HG03039 (cell line): ENCODE measurements around the gene RAB1B.

Experiments
- ATAC-seq: cut with Tn5 transposase; IDR thresholded peaks from one replicate; pipeline ENCODE4 v1.9.1; 2021; ENCODE audit warnings: mild to moderate bottlenecking, moderate library complexity; ENCODE audit not compliant: unreplicated experiment

RAB1B gene

GRCh38 chr11:66282468-66283455, 14.3 kb downstream of the RAB1B start:
- peak; percentile 55 for ATAC-seq

DNA sequence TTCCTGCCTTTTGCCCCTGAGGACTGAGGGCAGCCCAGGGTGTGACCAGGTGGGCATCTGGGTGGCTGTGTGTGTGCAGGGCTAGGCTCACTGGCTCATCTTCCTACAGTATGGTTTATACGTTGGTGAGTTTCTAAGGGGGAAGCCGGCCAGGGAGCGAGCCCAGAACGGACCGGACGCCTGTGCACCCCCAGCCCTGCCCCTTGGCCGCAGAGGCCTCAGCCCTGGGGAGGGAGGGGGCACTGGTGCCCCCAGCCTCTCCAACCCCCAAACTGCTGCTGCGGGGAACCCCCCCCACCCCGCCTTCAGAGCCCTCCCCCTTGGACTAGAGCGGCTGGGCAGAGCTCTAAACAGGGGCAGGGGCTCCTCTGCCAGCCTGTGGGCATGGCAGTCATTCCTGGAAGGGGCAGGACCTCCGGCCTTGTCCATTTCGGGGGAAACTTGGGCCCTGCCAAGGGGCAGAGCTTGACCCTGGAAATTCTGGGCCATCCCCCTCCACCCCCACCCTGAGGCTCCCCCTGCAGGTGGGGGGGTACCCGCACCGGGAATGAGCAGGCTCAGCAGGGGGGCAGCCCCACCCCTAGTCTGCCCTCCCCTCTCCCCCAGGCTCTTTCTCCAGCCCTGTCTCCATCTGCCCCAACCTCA, 15.1 kb downstream of the RAB1B start:
- ATAC-seq: no peak

- no peak for ATAC-seq
Measured at GRCh38 chr11:66284526-66285078, 16.2 kb downstream of the RAB1B start.

- no peak for ATAC-seq
Measured at GRCh38 chr11:66285250-66285947, 17.0 kb downstream of the RAB1B start.

DNA sequence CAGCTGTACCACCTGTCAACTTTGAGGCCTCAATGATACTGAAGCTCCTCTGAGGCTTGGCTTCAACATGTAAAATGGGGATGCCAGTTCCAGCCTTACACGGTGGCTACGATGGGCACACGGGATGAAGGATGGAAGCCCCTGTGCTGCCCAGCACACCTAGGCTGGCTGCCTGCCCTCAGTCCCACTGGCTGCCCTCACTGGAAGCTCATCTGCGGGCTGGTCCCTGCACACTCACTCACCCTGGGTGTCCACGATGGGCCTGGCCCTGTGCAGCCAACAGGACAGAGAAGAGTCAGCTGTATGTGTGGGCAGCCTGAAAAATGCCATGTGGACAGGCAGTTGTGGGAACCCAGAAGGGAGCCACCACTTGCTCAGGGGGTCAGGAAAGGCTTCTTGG, 18.3 kb downstream of the RAB1B start:
- ATAC-seq: no peak

GRCh38 chr11:66287211-66287888, 18.9 kb downstream of the RAB1B start:
- no peak for ATAC-seq

DNA sequence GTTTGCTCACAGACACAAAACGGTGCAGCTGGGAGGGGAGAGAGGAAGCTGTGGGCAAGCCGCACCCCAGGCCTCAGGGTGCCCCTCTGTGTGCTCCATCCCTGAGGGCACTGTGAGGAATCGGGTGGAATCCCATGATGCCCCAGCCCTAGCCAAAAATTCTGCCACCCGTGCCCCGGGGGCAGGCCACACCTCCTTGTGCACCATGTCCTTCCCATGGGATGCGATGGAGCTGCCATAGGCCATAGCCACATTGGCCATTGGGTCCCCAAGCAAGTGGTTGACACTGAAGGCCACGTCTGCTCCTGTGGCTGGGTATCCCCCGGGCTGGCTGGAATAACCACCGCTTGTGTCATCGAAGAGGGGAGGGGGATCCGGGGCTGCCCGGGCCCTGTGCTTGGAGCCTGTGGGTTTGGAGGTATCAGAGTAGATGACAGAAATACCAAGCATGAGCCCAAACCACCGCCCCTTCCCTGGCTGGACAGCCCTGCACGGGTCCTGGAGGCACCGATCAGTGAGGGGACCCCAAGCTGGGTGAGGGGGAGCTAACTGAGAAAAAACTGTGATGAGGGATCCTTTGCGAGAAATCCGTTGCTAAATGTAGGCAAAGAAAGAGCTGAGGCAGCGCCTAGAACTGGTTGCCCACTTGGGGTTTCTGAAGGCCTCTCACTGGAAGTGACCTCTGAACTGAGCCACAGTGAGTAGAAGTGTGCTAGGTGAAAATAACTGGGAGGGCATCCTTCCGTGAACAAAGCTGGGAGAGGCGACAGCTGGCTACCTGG, 19.6 kb downstream of the RAB1B start:
- no peak for ATAC-seq

- ATAC-seq: peak; percentile 82
Measured at GRCh38 chr11:66288671-66289547, 20.5 kb downstream of the RAB1B start, which contains the start of gene YIF1A. Gene YIF1A, minus strand, starts transcription at chr11:66289143. Its CDS starts 158 bp downstream, at chr11:66288985.

DNA sequence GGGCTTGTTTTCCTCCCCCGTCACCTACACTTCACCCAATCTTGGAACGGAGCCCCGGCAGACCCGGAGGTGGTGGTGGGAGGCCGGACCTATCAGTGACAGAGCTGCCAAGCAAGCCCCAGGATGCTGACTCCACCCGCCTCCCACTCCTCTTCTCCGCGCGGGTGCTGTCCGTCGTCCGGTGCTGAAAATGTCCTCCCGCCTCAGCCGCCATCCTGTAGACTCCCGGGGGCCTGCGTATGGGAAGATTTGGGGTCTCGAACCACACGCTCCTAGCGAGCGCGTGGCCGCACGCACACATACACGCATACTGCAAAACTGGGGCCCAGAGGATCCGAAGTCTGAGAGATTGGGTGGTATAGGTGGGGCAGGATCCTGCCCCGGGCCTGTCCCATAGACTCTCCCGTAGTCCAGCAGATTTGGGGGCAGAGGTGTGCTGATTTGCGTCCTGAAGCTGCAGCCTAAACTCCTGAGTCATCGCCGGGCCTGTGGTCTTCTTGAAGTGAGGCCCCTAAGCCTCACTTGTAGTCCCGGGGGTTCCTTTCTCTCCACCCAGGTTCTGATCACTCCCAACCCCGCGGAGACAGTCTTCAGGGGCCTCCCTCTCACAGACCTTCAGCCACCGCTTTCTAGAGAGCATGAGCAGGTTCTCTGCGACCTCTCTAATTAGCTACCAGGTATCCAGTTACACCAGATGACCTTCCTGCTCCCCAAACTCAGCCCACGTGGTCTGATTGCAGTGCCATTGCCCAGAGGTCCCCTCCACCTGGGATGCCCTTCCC, 21.3 kb downstream of the RAB1B start:
- peak; percentile 17 for ATAC-seq

GRCh38 chr11:66290330-66290621, 21.8 kb downstream of the RAB1B start:
- no peak for ATAC-seq

GRCh38 chr11:66291303-66291705, 22.9 kb downstream of the RAB1B start:
- no peak for ATAC-seq

GRCh38 chr11:66291706-66292542, 23.5 kb downstream of the RAB1B start, which contains the start of gene TMEM151A:
Gene TMEM151A, plus strand, starts transcription at chr11:66291894. Its CDS starts 120 bp downstream, at chr11:66292014.
- no peak for ATAC-seq

DNA sequence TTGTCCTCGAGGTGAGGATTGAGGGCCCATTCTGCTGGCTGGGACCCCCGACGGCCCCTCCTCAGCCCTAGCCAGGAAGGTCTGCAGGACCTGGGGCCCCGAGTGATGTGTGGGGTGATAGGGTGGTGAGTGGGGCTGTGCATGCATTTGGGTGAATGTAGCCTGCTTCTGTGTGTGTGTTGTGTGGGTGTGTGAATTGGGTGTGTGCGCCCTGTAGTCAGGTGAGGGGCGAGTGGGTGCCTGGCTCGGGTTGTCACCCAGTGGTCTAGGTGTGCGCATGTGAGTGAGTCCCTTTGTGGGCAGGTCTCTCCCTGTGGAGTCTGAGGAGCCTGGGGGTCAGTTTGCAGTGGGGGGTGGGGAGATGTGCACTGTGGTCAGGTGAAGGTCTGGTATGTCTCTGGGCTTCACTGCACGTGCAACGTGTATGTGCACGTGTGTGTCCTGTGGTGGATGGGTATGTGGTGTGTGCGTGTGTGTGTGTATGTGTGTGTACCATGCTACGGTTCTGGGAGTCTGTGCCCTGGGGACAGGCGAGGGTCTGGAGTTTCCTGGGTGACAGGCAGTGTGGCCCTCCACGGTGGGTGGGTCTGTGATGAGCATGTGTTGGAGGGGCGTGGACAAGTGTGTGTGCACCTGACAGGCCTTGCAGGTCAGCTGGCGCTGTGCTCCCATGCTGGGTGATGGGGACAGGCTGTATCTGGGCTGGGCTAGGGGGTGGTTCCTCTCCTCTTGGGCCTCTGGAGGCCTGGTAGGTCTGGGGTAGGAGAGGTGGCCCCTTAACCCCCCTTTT, 24.3 kb downstream of the RAB1B start:
- no peak for ATAC-seq

DNA sequence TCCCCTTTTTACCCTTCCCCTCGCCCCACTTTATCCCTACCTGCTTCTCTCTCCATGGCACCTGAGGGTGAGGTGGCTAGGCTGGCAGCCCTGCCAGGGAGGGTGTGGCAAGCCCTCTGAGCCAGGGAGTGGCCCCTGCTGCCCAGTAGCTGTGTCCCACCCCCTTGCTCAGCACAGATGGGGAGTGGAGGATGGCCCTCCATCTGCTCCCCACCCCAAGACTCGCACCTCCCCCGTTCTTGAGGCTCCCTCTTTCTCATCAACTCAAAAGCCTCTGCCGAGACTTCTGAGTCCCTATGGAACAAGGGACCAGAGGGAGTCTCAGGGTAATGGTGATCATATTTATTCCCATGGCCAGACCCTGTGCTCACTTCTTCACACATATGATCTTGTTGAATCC, 24.9 kb downstream of the RAB1B start:
- no peak for ATAC-seq

- ATAC-seq: no peak
Measured at GRCh38 chr11:66293777-66294625, 25.6 kb downstream of the RAB1B start.
